GM12878 (cell line): ENCODE data around the gene PAGE4. TPM values are rescaled to one million over a fixed set of nuclear protein-coding genes. Genes with fewer than 3 reads are reported as not detected.

ENCODE experiments used
- ATAC-seq: fragments of 200-7000 bp; cut with Tn5 transposase; 3 replicates; pipeline ENCODE4 v1.9.1; 2020; ENCODE audit warnings: mild to moderate bottlenecking, moderate library complexity
- BruUV-seq: library from RNA; stranded (reverse); fragments of 400-500 nt; replicated peaks from 2 replicates; lab custom pipeline; 2021; lab: Mats Ljungman, UMichigan
- CTCF ChIA-PET: fragments of 300-600 bp; sonication (Branson Sonifier 250); formaldehyde crosslinking; extraction: SDS; loops from one replicate; lab custom pipeline; 2021; ENCODE audit warnings: inconsistent platforms; lab: Yijun Ruan, JAX
- POLR2A ChIA-PET: fragments of 350-600 bp; formaldehyde crosslinking; extraction: SDS; loops from one replicate; lab custom pipeline; 2021; ENCODE audit warnings: inconsistent platforms; lab: Charles Lee
- RAD21 ChIA-PET: fragments of 300-600 bp; sonication (Branson Sonifier 250); formaldehyde crosslinking; loops from one replicate; lab custom pipeline; 2023; ENCODE audit warnings: antibody characterized with exemption; ENCODE audit not compliant: unreplicated experiment; lab: Charles Lee
- SMC1A ChIA-PET: fragments of 300-600 bp; sonication (Branson Sonifier 250); formaldehyde crosslinking; loops from one replicate; lab custom pipeline; 2023; ENCODE audit not compliant: unreplicated experiment, uncharacterized antibody; lab: Charles Lee
- DNase-seq: peaks from one replicate; pipeline ENCODE4 v3.0.0-alpha.2; 2011; ENCODE audit warnings: low read depth, low spot score
- FAIRE-seq: peaks from 3 replicates; lab custom pipeline; 2011; peaks lifted over from hg19 to GRCh38; lab: Jason Lieb, UNC
- H2AFZ ChIP-seq: 2 replicates; pipeline ENCODE4 v1.6.0; 2011; ENCODE audit warnings: low read depth, low read length, control low read depth; ENCODE audit not compliant: control insufficient read depth
- H3K27ac ChIP-seq: 2 replicates; pipeline ENCODE4 v1.5.1; 2011; ENCODE audit warnings: control low read depth; ENCODE audit not compliant: control insufficient read depth, insufficient read depth
- H3K27me3 ChIP-seq, 2 experiments: replicated peaks in 1 of 2; 2 replicates each; pipeline versions ENCODE4 v1.6.0 to v1.6.1; 2011; ENCODE audit warnings: low read length in 1 of 2; ENCODE audit not compliant: control insufficient read depth in 2 of 2, insufficient read depth in 2 of 2
- H3K36me3 ChIP-seq, 2 experiments: 2 replicates each; pipeline ENCODE4 v1.5.1; 2011; ENCODE audit warnings: low read length in 1 of 2; ENCODE audit not compliant: control insufficient read depth in 2 of 2, insufficient read depth in 2 of 2
- H3K4me1 ChIP-seq: 2 replicates; pipeline ENCODE4 v1.6.1; 2011; ENCODE audit warnings: mild to moderate bottlenecking, low read length, moderate library complexity, mixed read lengths; ENCODE audit not compliant: control insufficient read depth, insufficient read depth
- H3K4me2 ChIP-seq: 2 replicates; pipeline ENCODE4 v1.6.0; 2011; ENCODE audit warnings: control low read depth; ENCODE audit not compliant: control insufficient read depth, insufficient read depth
- H3K4me3 ChIP-seq: fragments of 200-600 bp; sonication (generic); 2 replicates; pipeline ENCODE4 v1.5.1; 2016
- H3K79me2 ChIP-seq: 2 replicates; pipeline ENCODE4 v1.6.0; 2011; ENCODE audit warnings: low read length; ENCODE audit not compliant: control insufficient read depth, insufficient read depth
- H3K9ac ChIP-seq: 2 replicates; pipeline ENCODE4 v1.8.0; 2011; ENCODE audit warnings: low read length, control low read depth, mixed read lengths; ENCODE audit not compliant: control insufficient read depth, insufficient read depth
- H3K9me3 ChIP-seq: replicated peaks from 3 replicates; pipeline ENCODE4 v1.5.1; 2011; ENCODE audit warnings: mild to moderate bottlenecking, low read length; ENCODE audit not compliant: control insufficient read depth, insufficient read depth
- H4K20me1 ChIP-seq: 2 replicates; pipeline ENCODE4 v1.6.0; 2011; ENCODE audit not compliant: control insufficient read depth, insufficient read depth
- POLR2AphosphoS2 ChIP-seq: IDR thresholded peaks from 2 replicates; pipeline ENCODE4 v1.6.1; 2011; ENCODE audit warnings: low read depth, mild to moderate bottlenecking, low read length, improper control_type of control experiment, moderate library complexity
- YY1 ChIP-seq: IDR thresholded peaks from 2 replicates; pipeline ENCODE4 v1.6.1; 2011; ENCODE audit warnings: low read depth, mild to moderate bottlenecking, low read length
- WGBS: methylation state at CpG from one replicate; pipeline ENCODE4 v1.1.6; 2016; ENCODE audit warnings: low lambda C conversion rate; ENCODE audit not compliant: insufficient replicate concordance, insufficient coverage; ENCODE audit errors: missing lambda C conversion rate; 5-methylcytosine and 5-hydroxymethylcytosine counted together
- in situ Hi-C: fragments of 300-500 bp; cut with MboI; formaldehyde crosslinking; loops from 9 replicates; pipeline ENCODE4 v1.14.3; 2018; ENCODE audit warnings: mixed read lengths
- intact Hi-C: fragments of 100-400 bp; cut with micrococcal nuclease; formaldehyde crosslinking; loops from one replicate; pipeline ENCODE4 v1.14.2; 2022; ENCODE audit not compliant: unreplicated experiment
- polyA plus RNA-seq, 11 experiments: library from polyadenylated mRNA; depleted of rRNA in 4 of 11; unstranded in 6 of 11; stranded (reverse) in 5 of 11; fragments of >200 nt; fragmentation: Nextera tagmentation in 4 of 11; fragmentation: Illumina TruSeq in 1 of 11; extraction: Ambion mirVana in 4 of 11; extraction: Trizol in 1 of 11; gene quantifications; 1 replicate in 1 of 11; 2 replicates in 10 of 11; pipeline versions ENCODE4 v1.2.1 to v1.2.3, GENCODE V29; 2011 to 2016; ENCODE audit warnings: inconsistent platforms in 2 of 11, missing spikeins in 2 of 11, low read depth in 1 of 11
- total RNA-seq, 4 experiments: library from RNA; depleted of rRNA in 3 of 4; stranded (reverse); fragments of >200 nt in 3 of 4; fragmentation: Illumina TruSeq in 1 of 4; extraction: Trizol in 1 of 4; gene quantifications; 2 replicates each; pipeline versions ENCODE4 v1.2.1 to v1.2.3, GENCODE V29; 2013 to 2021
- TF ChIP-seq, protein P1 (sequence below): fragments of 450-650 bp; IDR thresholded peaks from 2 replicates; pipeline ENCODE4 v1.6.1; 2017; ENCODE audit warnings: mild to moderate bottlenecking, moderate library complexity

The PAGE4 gene
- total and polyA plus RNA-seq, 10 of the 15 experiments (the other 5 are each of a cell fraction or from before 2014, with no cell fraction given): not detected

DNA sequence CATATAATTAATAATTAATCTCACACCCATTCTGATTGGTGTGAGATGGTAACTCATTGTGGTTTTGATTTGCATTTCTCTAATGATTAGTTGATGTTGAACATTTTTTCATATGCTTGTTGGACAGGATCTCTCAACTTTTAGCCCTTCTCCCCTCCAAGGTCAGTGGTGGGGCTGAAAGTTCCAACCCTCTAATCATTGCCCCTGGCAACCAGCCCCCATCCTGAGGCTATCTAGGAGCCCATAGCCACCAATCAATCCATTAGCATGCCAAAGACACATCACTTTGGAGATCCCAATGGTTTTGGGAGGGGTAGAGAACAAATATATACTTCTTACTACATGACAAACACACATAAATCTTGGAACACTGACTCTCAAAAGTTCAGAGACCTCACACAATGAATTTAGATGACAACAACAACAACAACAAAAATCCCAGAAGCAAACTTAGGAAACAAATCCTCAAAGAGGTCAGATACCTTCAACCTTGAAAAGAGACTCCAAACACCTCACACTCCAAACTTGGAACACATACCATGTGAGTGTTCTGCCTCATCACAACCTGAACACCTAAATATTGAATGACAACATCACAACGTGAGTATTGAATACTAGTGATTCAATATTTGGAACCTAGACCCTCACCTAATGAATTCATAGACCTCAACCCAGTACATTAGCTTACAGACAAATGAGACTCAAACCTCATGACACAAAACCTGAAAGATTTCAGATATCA, 19.0 kb upstream of the PAGE4 start:
- Histone ChIP-seq H3K4me3 (no peak overlapping the region), H3K79me2 (no peaks in the 10 kb centered on the region), H3K36me3 (no peaks in the 10 kb centered on the region), H3K4me2 (no peak overlapping the region), H4K20me1 (no peaks in the 10 kb centered on the region), H3K9ac (no peak overlapping the region), H2AFZ (no peak overlapping the region), H3K27ac (no peak overlapping the region), H3K27me3 (no peaks in the 10 kb centered on the region), H3K9me3 (no peaks in the 10 kb centered on the region), H3K4me1 (no peaks in the 10 kb centered on the region)
- 35% methylated on average over 1 of the region's 1 CpG for WGBS
- FAIRE-seq: no peak
- ChIA-PET SMC1A (no interaction called here), CTCF (no interaction called here), POLR2A (no interaction called here), RAD21 (no interaction called here)
- TF ChIP-seq POLR2AphosphoS2 (no peak), YY1 (no peak)
- TF ChIP-seq, protein P1, sequence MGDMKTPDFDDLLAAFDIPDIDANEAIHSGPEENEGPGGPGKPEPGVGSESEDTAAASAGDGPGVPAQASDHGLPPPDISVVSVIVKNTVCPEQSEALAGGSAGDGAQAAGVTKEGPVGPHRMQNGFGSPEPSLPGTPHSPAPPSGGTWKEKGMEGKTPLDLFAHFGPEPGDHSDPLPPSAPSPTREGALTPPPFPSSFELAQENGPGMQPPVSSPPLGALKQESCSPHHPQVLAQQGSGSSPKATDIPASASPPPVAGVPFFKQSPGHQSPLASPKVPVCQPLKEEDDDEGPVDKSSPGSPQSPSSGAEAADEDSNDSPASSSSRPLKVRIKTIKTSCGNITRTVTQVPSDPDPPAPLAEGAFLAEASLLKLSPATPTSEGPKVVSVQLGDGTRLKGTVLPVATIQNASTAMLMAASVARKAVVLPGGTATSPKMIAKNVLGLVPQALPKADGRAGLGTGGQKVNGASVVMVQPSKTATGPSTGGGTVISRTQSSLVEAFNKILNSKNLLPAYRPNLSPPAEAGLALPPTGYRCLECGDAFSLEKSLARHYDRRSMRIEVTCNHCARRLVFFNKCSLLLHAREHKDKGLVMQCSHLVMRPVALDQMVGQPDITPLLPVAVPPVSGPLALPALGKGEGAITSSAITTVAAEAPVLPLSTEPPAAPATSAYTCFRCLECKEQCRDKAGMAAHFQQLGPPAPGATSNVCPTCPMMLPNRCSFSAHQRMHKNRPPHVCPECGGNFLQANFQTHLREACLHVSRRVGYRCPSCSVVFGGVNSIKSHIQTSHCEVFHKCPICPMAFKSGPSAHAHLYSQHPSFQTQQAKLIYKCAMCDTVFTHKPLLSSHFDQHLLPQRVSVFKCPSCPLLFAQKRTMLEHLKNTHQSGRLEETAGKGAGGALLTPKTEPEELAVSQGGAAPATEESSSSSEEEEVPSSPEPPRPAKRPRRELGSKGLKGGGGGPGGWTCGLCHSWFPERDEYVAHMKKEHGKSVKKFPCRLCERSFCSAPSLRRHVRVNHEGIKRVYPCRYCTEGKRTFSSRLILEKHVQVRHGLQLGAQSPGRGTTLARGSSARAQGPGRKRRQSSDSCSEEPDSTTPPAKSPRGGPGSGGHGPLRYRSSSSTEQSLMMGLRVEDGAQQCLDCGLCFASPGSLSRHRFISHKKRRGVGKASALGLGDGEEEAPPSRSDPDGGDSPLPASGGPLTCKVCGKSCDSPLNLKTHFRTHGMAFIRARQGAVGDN: no peak
- no peak for ATAC-seq
- DNase-seq: no peak
- intact Hi-C loops (no loop called here), in situ Hi-C loops (no loop called here)
- no TSS peak for BruUV-seq
